Neural cell (in vitro differentiated cells): Measurements from ENCODE around the gene B3GAT2. TPM values are rescaled to one million over a fixed set of nuclear protein-coding genes. Genes with fewer than 3 reads are reported as not detected.

Experiments used
- H2AFZ ChIP-seq: fragments of 200-600, 300-800 bp; sonication (generic), shearing (Covaris generic); 2 replicates; pipeline ENCODE4 v1.6.0; 2014; ENCODE audit warnings: low read depth, mild to moderate bottlenecking, antibody characterized with exemption, low read length, moderate library complexity
- H3F3A ChIP-seq: fragments of 200-600 bp; shearing (Covaris generic); 2 replicates; pipeline ENCODE4 v1.6.1; 2016; ENCODE audit warnings: mild to moderate bottlenecking, moderate library complexity, mixed read lengths, antibody characterized with exemption, low read length; ENCODE audit not compliant: insufficient read depth, poor library complexity, severe bottlenecking
- H3K27ac ChIP-seq: fragments of 200-600, 300-800 bp; sonication (generic), shearing (Covaris generic); 2 replicates; pipeline ENCODE4 v1.5.1; 2014; ENCODE audit warnings: mild to moderate bottlenecking, low read length, moderate library complexity
- H3K27me3 ChIP-seq: fragments of 300-800, 200-600 bp; sonication (generic), shearing (Covaris generic); 2 replicates; pipeline ENCODE4 v1.6.0; 2014; ENCODE audit warnings: mild to moderate bottlenecking, low read depth, low read length, moderate library complexity; ENCODE audit not compliant: insufficient read depth
- H3K36me3 ChIP-seq: fragments of 300-800, 200-600 bp; sonication (generic), shearing (Covaris generic); 2 replicates; pipeline ENCODE4 v1.5.1; 2014; ENCODE audit warnings: mild to moderate bottlenecking, antibody characterized with exemption, low read length, moderate library complexity; ENCODE audit not compliant: insufficient read depth
- H3K4me2 ChIP-seq: fragments of 300-800, 200-600 bp; sonication (generic), shearing (Covaris generic); 2 replicates; pipeline ENCODE4 v1.6.0; 2014; ENCODE audit warnings: mild to moderate bottlenecking, low read length
- H3K4me3 ChIP-seq: fragments of 300-800, 200-600 bp; sonication (generic), shearing (Covaris generic); 2 replicates; pipeline ENCODE4 v1.5.1; 2014; ENCODE audit warnings: mild to moderate bottlenecking, low read length, moderate library complexity
- H3K79me2 ChIP-seq: fragments of 200-600 bp; shearing (Covaris generic); replicated peaks from 2 replicates; pipeline ENCODE4 v1.6.0; 2014; ENCODE audit warnings: mild to moderate bottlenecking, low read length, moderate library complexity; ENCODE audit not compliant: insufficient read depth
- H3K9ac ChIP-seq: fragments of 300-800, 200-600 bp; sonication (generic), shearing (Covaris generic); 2 replicates; pipeline ENCODE4 v1.6.1; 2016; ENCODE audit warnings: mild to moderate bottlenecking, low read length, mixed read lengths
- H3K9me2 ChIP-seq: fragments of 200-600 bp; shearing (Covaris generic); 2 replicates; pipeline ENCODE4 v1.6.1; 2016; ENCODE audit warnings: mild to moderate bottlenecking, low read length, mixed read lengths; ENCODE audit not compliant: insufficient read depth
- H3K9me3 ChIP-seq: fragments of 200-600, 300-800 bp; sonication (generic), shearing (Covaris generic); 2 replicates; pipeline ENCODE4 v1.6.1; 2016; ENCODE audit warnings: mild to moderate bottlenecking, mixed run types, low read length, moderate library complexity, mixed read lengths
- H4K20me1 ChIP-seq: fragments of 200-600 bp; shearing (Covaris generic); 2 replicates; pipeline ENCODE4 v1.6.1; 2016; ENCODE audit warnings: mild to moderate bottlenecking, mixed run types; ENCODE audit not compliant: insufficient read depth
- EP300 ChIP-seq: fragments of 450-650 bp; conservative IDR thresholded peaks from 2 replicates; pipeline ENCODE4 v1.6.1; 2014; ENCODE audit warnings: antibody characterized with exemption, mild to moderate bottlenecking, moderate library complexity; ENCODE audit not compliant: poor library complexity, severe bottlenecking
- EZH2 ChIP-seq: fragments of 200-600, 300-800 bp; shearing (Covaris generic), sonication (generic); IDR thresholded peaks from 2 replicates; pipeline ENCODE4 v1.6.1; 2014; ENCODE audit warnings: antibody characterized with exemption, low read length, borderline replicate concordance, mild to moderate bottlenecking; ENCODE audit not compliant: insufficient read depth, poor library complexity, severe bottlenecking
- MXI1 ChIP-seq: fragments of 450-650 bp; conservative IDR thresholded peaks from 2 replicates; pipeline ENCODE4 v1.6.1; 2014; ENCODE audit warnings: antibody characterized with exemption, mild to moderate bottlenecking; ENCODE audit not compliant: poor library complexity, severe bottlenecking
- POLR2AphosphoS5 ChIP-seq: IDR thresholded peaks from 2 replicates; pipeline ENCODE4 v1.6.1; 2012
- RAD21 ChIP-seq: fragments of 450-650 bp; conservative IDR thresholded peaks from 2 replicates; pipeline ENCODE4 v1.6.1; 2014; ENCODE audit warnings: antibody characterized with exemption, mild to moderate bottlenecking, moderate library complexity
- SMC3 ChIP-seq: fragments of 450-650 bp; conservative IDR thresholded peaks from 2 replicates; pipeline ENCODE4 v1.6.1; 2014; ENCODE audit warnings: antibody characterized with exemption, mild to moderate bottlenecking, moderate library complexity; ENCODE audit not compliant: poor library complexity
- TAF1 ChIP-seq: IDR thresholded peaks from 2 replicates; pipeline ENCODE4 v1.6.1; 2012; ENCODE audit warnings: low read depth
- polyA plus RNA-seq: library from polyadenylated mRNA; depleted of rRNA; stranded (reverse); fragments of >200 nt; gene quantifications from 2 replicates; pipeline ENCODE4 v1.2.3, GENCODE V29; 2014
- TF ChIP-seq, protein P1 (sequence below): IDR thresholded peaks from 2 replicates; pipeline ENCODE4 v1.6.1; 2012; ENCODE audit warnings: borderline replicate concordance
- TF ChIP-seq, protein P2 (sequence below): fragments of 450-650 bp; IDR thresholded peaks from 2 replicates; pipeline ENCODE4 v1.5.1; 2014; ENCODE audit warnings: antibody characterized with exemption, mild to moderate bottlenecking, moderate library complexity; ENCODE audit not compliant: poor library complexity, severe bottlenecking

B3GAT2 gene
- polyA plus RNA-seq, 1 donor from 2014 or later, result 5.6 TPM

DNA sequence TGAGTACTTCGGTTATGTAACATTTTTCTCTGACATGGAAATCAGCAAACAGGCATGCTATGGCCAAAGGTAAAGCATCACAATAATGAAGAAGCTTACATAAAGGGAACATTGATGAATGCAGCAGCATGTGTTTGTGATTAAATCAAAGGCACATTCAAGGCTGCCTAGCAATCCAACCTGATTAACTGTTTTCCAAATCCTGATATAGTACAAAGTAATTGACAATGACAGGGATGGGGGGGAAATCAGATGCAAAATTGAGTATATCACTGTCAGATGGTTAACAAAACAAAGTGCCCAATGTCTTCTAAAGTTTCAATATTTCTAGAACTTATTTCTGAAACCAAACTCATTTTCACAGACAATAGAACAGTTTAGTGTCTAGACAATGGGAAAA lies 39.2 kb upstream of the B3GAT2 start:
- Histone ChIP-seq H3K9me3 (no peaks in the 10 kb centered on the region), H3K27ac (no peak overlapping the region), H4K20me1 (no peaks in the 10 kb centered on the region), H3K4me2 (no peak overlapping the region), H2AFZ (no peak overlapping the region), H3K27me3 (no peaks in the 10 kb centered on the region), H3F3A (no peaks in the 10 kb centered on the region), H3K79me2 (no peaks in the 10 kb centered on the region), H3K9ac (no peak overlapping the region), H3K36me3 (no peaks in the 10 kb centered on the region), H3K4me3 (no peak overlapping the region), H3K9me2 (no peaks in the 10 kb centered on the region)
- TF ChIP-seq, protein P1, sequence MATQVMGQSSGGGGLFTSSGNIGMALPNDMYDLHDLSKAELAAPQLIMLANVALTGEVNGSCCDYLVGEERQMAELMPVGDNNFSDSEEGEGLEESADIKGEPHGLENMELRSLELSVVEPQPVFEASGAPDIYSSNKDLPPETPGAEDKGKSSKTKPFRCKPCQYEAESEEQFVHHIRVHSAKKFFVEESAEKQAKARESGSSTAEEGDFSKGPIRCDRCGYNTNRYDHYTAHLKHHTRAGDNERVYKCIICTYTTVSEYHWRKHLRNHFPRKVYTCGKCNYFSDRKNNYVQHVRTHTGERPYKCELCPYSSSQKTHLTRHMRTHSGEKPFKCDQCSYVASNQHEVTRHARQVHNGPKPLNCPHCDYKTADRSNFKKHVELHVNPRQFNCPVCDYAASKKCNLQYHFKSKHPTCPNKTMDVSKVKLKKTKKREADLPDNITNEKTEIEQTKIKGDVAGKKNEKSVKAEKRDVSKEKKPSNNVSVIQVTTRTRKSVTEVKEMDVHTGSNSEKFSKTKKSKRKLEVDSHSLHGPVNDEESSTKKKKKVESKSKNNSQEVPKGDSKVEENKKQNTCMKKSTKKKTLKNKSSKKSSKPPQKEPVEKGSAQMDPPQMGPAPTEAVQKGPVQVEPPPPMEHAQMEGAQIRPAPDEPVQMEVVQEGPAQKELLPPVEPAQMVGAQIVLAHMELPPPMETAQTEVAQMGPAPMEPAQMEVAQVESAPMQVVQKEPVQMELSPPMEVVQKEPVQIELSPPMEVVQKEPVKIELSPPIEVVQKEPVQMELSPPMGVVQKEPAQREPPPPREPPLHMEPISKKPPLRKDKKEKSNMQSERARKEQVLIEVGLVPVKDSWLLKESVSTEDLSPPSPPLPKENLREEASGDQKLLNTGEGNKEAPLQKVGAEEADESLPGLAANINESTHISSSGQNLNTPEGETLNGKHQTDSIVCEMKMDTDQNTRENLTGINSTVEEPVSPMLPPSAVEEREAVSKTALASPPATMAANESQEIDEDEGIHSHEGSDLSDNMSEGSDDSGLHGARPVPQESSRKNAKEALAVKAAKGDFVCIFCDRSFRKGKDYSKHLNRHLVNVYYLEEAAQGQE, result no peak
- TF ChIP-seq RAD21 (no peak), EZH2 (no peak), TAF1 (no peak), MXI1 (no peak), SMC3 (no peak), EP300 (no peak)
- TF ChIP-seq, protein P2, sequence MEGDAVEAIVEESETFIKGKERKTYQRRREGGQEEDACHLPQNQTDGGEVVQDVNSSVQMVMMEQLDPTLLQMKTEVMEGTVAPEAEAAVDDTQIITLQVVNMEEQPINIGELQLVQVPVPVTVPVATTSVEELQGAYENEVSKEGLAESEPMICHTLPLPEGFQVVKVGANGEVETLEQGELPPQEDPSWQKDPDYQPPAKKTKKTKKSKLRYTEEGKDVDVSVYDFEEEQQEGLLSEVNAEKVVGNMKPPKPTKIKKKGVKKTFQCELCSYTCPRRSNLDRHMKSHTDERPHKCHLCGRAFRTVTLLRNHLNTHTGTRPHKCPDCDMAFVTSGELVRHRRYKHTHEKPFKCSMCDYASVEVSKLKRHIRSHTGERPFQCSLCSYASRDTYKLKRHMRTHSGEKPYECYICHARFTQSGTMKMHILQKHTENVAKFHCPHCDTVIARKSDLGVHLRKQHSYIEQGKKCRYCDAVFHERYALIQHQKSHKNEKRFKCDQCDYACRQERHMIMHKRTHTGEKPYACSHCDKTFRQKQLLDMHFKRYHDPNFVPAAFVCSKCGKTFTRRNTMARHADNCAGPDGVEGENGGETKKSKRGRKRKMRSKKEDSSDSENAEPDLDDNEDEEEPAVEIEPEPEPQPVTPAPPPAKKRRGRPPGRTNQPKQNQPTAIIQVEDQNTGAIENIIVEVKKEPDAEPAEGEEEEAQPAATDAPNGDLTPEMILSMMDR, result no peak

GRCh38 chr6:70995411-70995810 lies 38.6 kb upstream of the B3GAT2 start:
- TF ChIP-seq MXI1 (no peak), POLR2AphosphoS5 (no peak), TAF1 (no peak), RAD21 (no peak), EZH2 (no peak), EP300 (no peak), SMC3 (no peak)
- TF ChIP-seq, protein P2, result no peak
- TF ChIP-seq, protein P1, result no peak
- no peaks in the 10 kb centered on the region for H4K20me1 ChIP-seq
- no peak overlapping the region for H2AFZ ChIP-seq
- H3K4me3 ChIP-seq, result no peak overlapping the region
- H3K79me2 ChIP-seq, result no peaks in the 10 kb centered on the region
- H3K27ac ChIP-seq, result no peak overlapping the region
- H3K9ac ChIP-seq, result no peak overlapping the region
- H3F3A ChIP-seq, result no peaks in the 10 kb centered on the region
- H3K9me2 ChIP-seq, result no peaks in the 10 kb centered on the region
- no peaks in the 10 kb centered on the region for H3K36me3 ChIP-seq
- H3K9me3 ChIP-seq, result no peaks in the 10 kb centered on the region
- no peaks in the 10 kb centered on the region for H3K27me3 ChIP-seq
- H3K4me2 ChIP-seq, result no peak overlapping the region
